ENCODE results near the gene HPSE2.

HPSE2 gene

GRCh38 chr10:98980353-98980752 is 255.3 kb downstream of the HPSE2 start:
- FAIRE-seq (no peak), DNase-seq (ENCODE audit: insufficient read length, low spot score) (no peak)
- TF ChIP-seq POLR2AphosphoS5 (IDR thresholded peaks at IDR 0.05; ENCODE audit: low read depth, low read length) (no peak), POU2F2 (IDR thresholded peaks at IDR 0.05; ENCODE audit: low read depth, low read length) (no peak), SPI1 (IDR thresholded peaks at IDR 0.05; ENCODE audit: low read depth, low read length) (peak; percentile 46), TAF1 (IDR thresholded peaks at IDR 0.05; ENCODE audit: low read depth, low read length) (no peak)

DNA sequence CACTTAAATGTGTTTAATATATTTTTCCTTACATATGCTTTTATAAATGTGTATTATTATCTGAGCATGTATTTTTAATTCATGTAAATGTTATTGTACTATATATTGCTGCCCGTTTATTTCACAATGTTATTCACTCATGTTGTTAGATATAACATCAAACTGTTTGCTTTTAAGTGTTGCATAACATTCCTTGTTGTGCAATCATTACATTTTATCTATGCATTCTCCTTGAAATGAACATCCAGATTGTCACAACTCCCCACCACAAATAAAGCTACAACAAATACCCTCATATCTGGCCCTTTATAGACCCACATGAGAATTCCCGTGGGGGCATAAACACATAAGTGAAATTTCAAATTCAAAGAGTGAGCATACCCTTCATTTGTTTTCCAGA is 264.2 kb downstream of the HPSE2 start:
- no peak for TF ChIP-seq PAX5 (IDR thresholded peaks at IDR 0.05; ENCODE audit: insufficient read depth, low read length, severe bottlenecking)
- TF ChIP-seq POLR2A (IDR thresholded peaks at IDR 0.05; ENCODE audit: low read depth, low read length) = no peak
- TF ChIP-seq POU2F2 (IDR thresholded peaks at IDR 0.05; ENCODE audit: low read depth, low read length) = no peak
- no peak for TF ChIP-seq SPI1 (IDR thresholded peaks at IDR 0.05; ENCODE audit: low read depth, low read length)
- TF ChIP-seq TAF1 (IDR thresholded peaks at IDR 0.05; ENCODE audit: low read depth, low read length) = no peak
- no peak for TF ChIP-seq POLR2AphosphoS5 (IDR thresholded peaks at IDR 0.05; ENCODE audit: low read depth, low read length)
- no peak for FAIRE-seq
- DNase-seq (ENCODE audit: insufficient read length, low spot score) = no peak

DNA sequence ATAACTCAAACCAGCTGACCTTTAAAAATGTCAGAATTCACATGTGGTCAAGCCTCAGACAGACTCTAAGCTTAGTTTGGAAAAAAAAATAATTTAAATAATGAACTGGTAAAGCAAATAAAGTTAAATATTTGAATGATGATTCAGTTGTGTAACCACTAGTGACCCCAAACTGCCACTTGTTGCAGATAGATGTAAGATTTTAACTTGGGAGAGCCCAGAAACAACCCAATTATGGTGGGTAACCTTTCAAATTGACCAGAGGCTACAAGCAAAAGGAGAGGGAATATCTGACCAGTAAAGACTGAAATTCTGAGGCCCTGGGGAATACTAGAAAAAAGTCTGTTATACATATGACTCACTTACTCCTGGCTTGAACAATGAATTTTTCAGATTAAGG is 268.1 kb downstream of the HPSE2 start:
- no peak for TF ChIP-seq TAF1 (IDR thresholded peaks at IDR 0.05; ENCODE audit: low read depth, low read length)
- no peak for TF ChIP-seq POLR2AphosphoS5 (IDR thresholded peaks at IDR 0.05; ENCODE audit: low read depth, low read length)
- no peak for TF ChIP-seq PAX5 (IDR thresholded peaks at IDR 0.05; ENCODE audit: insufficient read depth, low read length, severe bottlenecking)
- TF ChIP-seq POU2F2 (IDR thresholded peaks at IDR 0.05; ENCODE audit: low read depth, low read length) = no peak
- TF ChIP-seq POLR2A (IDR thresholded peaks at IDR 0.05; ENCODE audit: low read depth, low read length) = no peak
- TF ChIP-seq SPI1 (IDR thresholded peaks at IDR 0.05; ENCODE audit: low read depth, low read length) = no peak
- DNase-seq (ENCODE audit: insufficient read length, low spot score) = no peak

GRCh38 chr10:98963608-98964007 is 272.0 kb downstream of the HPSE2 start:
- no peak for FAIRE-seq
- DNase-seq (ENCODE audit: insufficient read length, low spot score) = no peak
- TF ChIP-seq POLR2A (IDR thresholded peaks at IDR 0.05; ENCODE audit: low read depth, low read length) = no peak
- no peak for TF ChIP-seq PAX5 (IDR thresholded peaks at IDR 0.05; ENCODE audit: insufficient read depth, low read length, severe bottlenecking)
- no peak for TF ChIP-seq POLR2AphosphoS5 (IDR thresholded peaks at IDR 0.05; ENCODE audit: low read depth, low read length)
- TF ChIP-seq POU2F2 (IDR thresholded peaks at IDR 0.05; ENCODE audit: low read depth, low read length) = no peak
- no peak for TF ChIP-seq SPI1 (IDR thresholded peaks at IDR 0.05; ENCODE audit: low read depth, low read length)
- TF ChIP-seq TAF1 (IDR thresholded peaks at IDR 0.05; ENCODE audit: low read depth, low read length) = no peak

More for the DNA sequence above, 268.1 kb downstream of the HPSE2 start:
- FAIRE-seq = no peak

DNA sequence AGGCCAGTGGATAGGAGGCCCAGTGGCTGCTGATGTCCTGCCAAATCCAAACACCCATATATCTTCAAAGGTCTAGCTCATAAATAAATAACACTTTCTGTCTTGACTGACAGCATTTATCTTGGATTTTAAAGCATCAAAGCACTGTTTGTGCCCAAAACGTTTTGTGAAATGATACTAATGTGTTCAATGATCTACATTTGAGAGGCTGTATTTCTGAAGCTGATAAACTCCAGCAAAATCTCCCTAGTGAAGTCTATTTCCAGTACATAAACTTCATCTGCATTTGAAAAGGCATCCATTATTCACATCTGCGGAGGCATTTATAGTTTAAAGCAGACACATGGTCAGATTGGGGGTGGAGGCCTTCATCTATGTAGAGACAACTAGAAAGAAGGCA is 276.3 kb downstream of the HPSE2 start:
- TF ChIP-seq POLR2AphosphoS5 (IDR thresholded peaks at IDR 0.05; ENCODE audit: low read depth, low read length) = no peak
- TF ChIP-seq POU2F2 (IDR thresholded peaks at IDR 0.05; ENCODE audit: low read depth, low read length) = no peak
- TF ChIP-seq TAF1 (IDR thresholded peaks at IDR 0.05; ENCODE audit: low read depth, low read length) = no peak
- no peak for TF ChIP-seq POLR2A (IDR thresholded peaks at IDR 0.05; ENCODE audit: low read depth, low read length)
- TF ChIP-seq SPI1 (IDR thresholded peaks at IDR 0.05; ENCODE audit: low read depth, low read length) = no peak
- TF ChIP-seq PAX5 (IDR thresholded peaks at IDR 0.05; ENCODE audit: insufficient read depth, low read length, severe bottlenecking) = no peak
- no peak for FAIRE-seq
- DNase-seq (ENCODE audit: insufficient read length, low spot score) = no peak

DNA sequence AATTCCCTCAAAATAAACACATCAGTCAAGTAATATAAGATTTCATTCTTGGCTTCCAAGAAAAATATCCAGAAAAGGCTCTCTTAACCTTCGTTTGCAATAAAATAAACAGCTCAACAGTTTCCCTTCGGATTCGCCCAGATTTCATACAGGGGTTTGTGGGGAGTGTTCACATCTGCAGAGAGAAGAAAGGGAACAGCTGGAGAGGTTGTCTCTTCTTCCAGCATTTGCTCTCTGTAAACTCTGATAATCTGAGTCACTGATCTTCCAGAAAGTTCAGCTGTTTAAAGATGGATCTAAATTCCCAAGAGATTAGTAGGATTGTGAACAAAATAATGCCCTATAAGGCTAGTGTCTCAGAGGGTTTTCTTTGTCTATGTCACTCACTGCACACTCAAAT is 277.9 kb downstream of the HPSE2 start:
- TF ChIP-seq TAF1 (IDR thresholded peaks at IDR 0.05; ENCODE audit: low read depth, low read length) (no peak), POU2F2 (IDR thresholded peaks at IDR 0.05; ENCODE audit: low read depth, low read length) (no peak), PAX5 (IDR thresholded peaks at IDR 0.05; ENCODE audit: insufficient read depth, low read length, severe bottlenecking) (no peak), POLR2AphosphoS5 (IDR thresholded peaks at IDR 0.05; ENCODE audit: low read depth, low read length) (no peak), POLR2A (IDR thresholded peaks at IDR 0.05; ENCODE audit: low read depth, low read length) (no peak), SPI1 (IDR thresholded peaks at IDR 0.05; ENCODE audit: low read depth, low read length) (no peak)
- FAIRE-seq (no peak), DNase-seq (ENCODE audit: insufficient read length, low spot score) (no peak)

DNA sequence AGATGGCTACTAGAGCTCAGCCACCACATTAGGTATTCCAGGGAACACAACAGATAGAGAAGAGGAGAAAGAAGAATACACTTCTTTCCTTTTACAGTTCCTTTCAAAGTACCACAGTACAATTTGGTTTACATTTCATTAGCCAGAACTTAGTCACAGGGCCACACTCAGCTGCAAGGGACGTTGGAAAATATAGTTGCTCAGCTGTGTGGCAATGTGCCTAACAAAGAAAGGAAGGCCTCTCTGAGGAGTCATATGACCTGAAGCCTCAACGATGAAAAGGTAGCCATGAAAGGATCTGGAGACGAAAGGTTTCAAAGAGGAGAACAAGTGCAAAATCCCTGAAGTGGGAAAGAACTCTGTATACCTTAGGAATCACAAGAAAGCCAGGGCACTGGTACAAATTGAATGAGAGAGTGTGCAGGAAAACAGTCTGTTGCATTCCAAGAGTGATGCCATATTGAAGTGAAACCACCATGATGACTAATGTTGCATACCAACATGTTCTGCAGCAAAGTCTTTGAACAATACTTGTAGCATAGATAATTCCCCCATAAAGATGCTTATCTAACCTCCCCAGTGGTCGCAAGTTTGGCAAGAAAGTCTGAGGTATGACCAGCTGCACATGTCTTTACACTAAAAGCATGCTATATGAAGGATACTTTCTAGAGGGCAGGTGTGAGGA is 278.9 kb downstream of the HPSE2 start:
- DNase-seq (ENCODE audit: insufficient read length, low spot score) = no peak
- no peak for TF ChIP-seq TAF1 (IDR thresholded peaks at IDR 0.05; ENCODE audit: low read depth, low read length)
- TF ChIP-seq SPI1 (IDR thresholded peaks at IDR 0.05; ENCODE audit: low read depth, low read length) = no peak
- no peak for TF ChIP-seq POU2F2 (IDR thresholded peaks at IDR 0.05; ENCODE audit: low read depth, low read length)
- TF ChIP-seq POLR2AphosphoS5 (IDR thresholded peaks at IDR 0.05; ENCODE audit: low read depth, low read length) = no peak
- TF ChIP-seq POLR2A (IDR thresholded peaks at IDR 0.05; ENCODE audit: low read depth, low read length) = no peak
- TF ChIP-seq PAX5 (IDR thresholded peaks at IDR 0.05; ENCODE audit: insufficient read depth, low read length, severe bottlenecking) = no peak
- no peak for FAIRE-seq

DNA sequence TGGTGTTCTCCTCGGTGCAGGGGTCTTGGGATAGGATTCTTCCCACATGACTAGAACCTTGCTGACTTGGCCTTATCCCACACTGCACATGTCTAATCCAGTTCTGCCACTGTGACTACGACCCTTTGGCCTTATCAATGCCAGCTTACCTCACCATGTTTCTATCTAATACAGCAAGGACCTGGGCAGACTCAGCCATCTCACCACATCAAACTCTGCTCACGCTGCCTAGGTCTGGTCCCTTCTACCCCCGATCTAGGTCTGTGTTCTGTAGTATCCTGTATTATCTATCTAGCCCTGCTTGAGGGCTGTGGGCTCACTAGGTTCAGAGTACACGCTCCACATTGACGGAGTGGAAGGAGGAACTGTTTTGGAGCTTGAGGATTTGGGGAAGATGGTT is 282.4 kb downstream of the HPSE2 start:
- DNase-seq (ENCODE audit: insufficient read length, low spot score) (no peak), FAIRE-seq (no peak)
- no peak for TF ChIP-seq POLR2AphosphoS5 (IDR thresholded peaks at IDR 0.05; ENCODE audit: low read depth, low read length)
- TF ChIP-seq POLR2A (IDR thresholded peaks at IDR 0.05; ENCODE audit: low read depth, low read length) = no peak
- no peak for TF ChIP-seq PAX5 (IDR thresholded peaks at IDR 0.05; ENCODE audit: insufficient read depth, low read length, severe bottlenecking)
- TF ChIP-seq SPI1 (IDR thresholded peaks at IDR 0.05; ENCODE audit: low read depth, low read length) = no peak
- TF ChIP-seq TAF1 (IDR thresholded peaks at IDR 0.05; ENCODE audit: low read depth, low read length) = no peak
- no peak for TF ChIP-seq POU2F2 (IDR thresholded peaks at IDR 0.05; ENCODE audit: low read depth, low read length)

- no peak for DNase-seq (ENCODE audit: insufficient read length, low spot score)
- TF ChIP-seq SPI1 (IDR thresholded peaks at IDR 0.05; ENCODE audit: low read depth, low read length) (no peak), POLR2A (IDR thresholded peaks at IDR 0.05; ENCODE audit: low read depth, low read length) (no peak), POLR2AphosphoS5 (IDR thresholded peaks at IDR 0.05; ENCODE audit: low read depth, low read length) (no peak), POU2F2 (IDR thresholded peaks at IDR 0.05; ENCODE audit: low read depth, low read length) (no peak), TAF1 (IDR thresholded peaks at IDR 0.05; ENCODE audit: low read depth, low read length) (no peak), PAX5 (IDR thresholded peaks at IDR 0.05; ENCODE audit: insufficient read depth, low read length, severe bottlenecking) (no peak)
- no peak for FAIRE-seq
Measured at GRCh38 chr10:98951269-98952000, 284.2 kb downstream of the HPSE2 start.

All from GM12891 (cell line).